ENCODE data around the gene TSPEAR. TPM values are rescaled to one million over a fixed set of nuclear protein-coding genes. Genes with fewer than 3 reads are reported as not detected.
A peak's percentile ranks its signal among the peaks of the same experiment; 100 is the strongest.

TSPEAR gene
- total RNA-seq, 1 experiment from 2014 or later: 2.1 TPM

DNA sequence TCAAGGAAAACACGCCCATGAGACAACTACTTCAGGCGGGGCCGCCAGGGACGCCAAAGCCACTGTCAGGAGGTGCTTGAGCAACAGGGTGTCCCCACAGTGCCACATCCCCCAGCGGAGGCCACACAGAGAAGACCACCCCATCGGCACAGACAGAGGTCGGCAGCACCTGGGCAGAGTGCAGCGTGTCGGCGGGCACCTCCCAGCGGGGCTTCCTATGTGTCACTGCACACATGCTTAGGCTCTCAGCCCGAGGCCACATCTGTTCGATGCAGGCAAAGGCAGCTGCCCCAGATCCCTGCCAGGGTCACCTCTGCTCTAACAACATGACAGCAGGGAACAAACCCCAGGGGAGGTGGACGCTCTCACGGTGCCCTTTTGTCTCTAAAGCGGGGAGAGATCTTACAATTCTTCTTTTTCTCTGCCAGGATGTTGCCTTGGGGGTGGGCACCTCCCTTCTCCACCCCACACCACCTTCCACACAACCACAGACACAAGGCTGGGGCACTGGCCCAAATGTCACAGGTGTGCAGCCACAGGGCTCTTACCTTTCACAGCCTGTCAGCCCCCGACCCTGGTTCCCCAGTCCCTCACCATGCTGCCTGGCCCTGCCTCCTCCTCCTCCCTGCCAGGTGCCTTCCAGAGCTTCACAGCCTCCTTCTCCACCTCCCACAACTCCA, 95.3 kb downstream of the TSPEAR start:
- Mint-ChIP-seq H3K4me1 (peaks cover 31% of the 10 kb centered on the region), H3K27ac (no peak overlapping the region), H3K9me3 (peaks cover 32% of the 10 kb centered on the region), H3K27me3 (ENCODE audit: low read depth) (peaks cover 4% of the 10 kb centered on the region), H3K36me3 (peaks cover 34% of the 10 kb centered on the region), H3K4me3 (no peak overlapping the region)
- ATAC-seq (no peak), DNase-seq (ENCODE audit: low spot score) (no peak)
- ChIA-PET CTCF (interaction anchor here (3.6 kb wide), 1 partner anchor 177 kb away, joined by 16 read pairs; no protein-coding TSS in a partner anchor), POLR2A (no interaction called here)
- TF ChIP-seq, protein P1, sequence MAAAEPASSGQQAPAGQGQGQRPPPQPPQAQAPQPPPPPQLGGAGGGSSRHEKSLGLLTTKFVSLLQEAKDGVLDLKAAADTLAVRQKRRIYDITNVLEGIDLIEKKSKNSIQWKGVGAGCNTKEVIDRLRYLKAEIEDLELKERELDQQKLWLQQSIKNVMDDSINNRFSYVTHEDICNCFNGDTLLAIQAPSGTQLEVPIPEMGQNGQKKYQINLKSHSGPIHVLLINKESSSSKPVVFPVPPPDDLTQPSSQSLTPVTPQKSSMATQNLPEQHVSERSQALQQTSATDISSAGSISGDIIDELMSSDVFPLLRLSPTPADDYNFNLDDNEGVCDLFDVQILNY (CRISPR knock-in tag; IDR thresholded peaks at IDR 0.05): no peak
- TF ChIP-seq ZNF121 (CRISPR knock-in tag; IDR thresholded peaks at IDR 0.05) (no peak), ZNF423 (CRISPR knock-in tag; IDR thresholded peaks at IDR 0.05) (0 out of 2 replicates have a peak, but pooled peaks have one; percentile 15), SP1 (CRISPR knock-in tag; conservative IDR thresholded peaks at IDR 0.05) (no peak)
- TF ChIP-seq, protein P2, sequence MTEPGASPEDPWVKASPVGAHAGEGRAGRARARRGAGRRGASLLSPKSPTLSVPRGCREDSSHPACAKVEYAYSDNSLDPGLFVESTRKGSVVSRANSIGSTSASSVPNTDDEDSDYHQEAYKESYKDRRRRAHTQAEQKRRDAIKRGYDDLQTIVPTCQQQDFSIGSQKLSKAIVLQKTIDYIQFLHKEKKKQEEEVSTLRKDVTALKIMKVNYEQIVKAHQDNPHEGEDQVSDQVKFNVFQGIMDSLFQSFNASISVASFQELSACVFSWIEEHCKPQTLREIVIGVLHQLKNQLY (CRISPR knock-in tag; IDR thresholded peaks at IDR 0.05): no peak

DNA sequence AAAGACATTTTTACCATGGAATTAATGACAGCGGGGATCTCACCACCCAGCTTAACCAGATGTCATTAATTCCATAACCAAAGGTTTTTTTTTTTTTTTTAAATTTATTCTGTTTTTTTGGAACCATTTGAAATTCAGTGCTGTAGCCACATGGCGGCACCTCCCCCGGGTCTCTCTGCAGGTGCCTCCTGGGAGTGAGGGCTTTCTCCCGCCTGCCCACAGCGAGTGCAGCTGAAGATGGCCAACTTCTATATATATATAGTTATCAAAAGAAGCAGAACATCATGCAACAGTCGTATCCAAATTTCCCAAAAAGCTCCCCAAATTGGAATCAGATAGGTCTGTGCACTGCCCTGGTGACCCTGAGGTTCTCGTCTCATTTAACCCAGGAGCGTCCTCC, 95.9 kb downstream of the TSPEAR start:
- POLR2A ChIA-PET: no interaction called here
- H3K9me3 Mint-ChIP-seq: peaks cover 32% of the 10 kb centered on the region
- DNase-seq (ENCODE audit: low spot score) (no peak), ATAC-seq (no peak)
- CTCF ChIA-PET: no interaction called here
- no peak overlapping the region for H3K27ac Mint-ChIP-seq
- H3K27me3 Mint-ChIP-seq (ENCODE audit: low read depth): peaks cover 4% of the 10 kb centered on the region
- no peak for TF ChIP-seq FOXK1 (CRISPR knock-in tag; IDR thresholded peaks at IDR 0.05)
- TF ChIP-seq ZNF416 (CRISPR knock-in tag; IDR thresholded peaks at IDR 0.05): no peak
- TF ChIP-seq, protein P3, sequence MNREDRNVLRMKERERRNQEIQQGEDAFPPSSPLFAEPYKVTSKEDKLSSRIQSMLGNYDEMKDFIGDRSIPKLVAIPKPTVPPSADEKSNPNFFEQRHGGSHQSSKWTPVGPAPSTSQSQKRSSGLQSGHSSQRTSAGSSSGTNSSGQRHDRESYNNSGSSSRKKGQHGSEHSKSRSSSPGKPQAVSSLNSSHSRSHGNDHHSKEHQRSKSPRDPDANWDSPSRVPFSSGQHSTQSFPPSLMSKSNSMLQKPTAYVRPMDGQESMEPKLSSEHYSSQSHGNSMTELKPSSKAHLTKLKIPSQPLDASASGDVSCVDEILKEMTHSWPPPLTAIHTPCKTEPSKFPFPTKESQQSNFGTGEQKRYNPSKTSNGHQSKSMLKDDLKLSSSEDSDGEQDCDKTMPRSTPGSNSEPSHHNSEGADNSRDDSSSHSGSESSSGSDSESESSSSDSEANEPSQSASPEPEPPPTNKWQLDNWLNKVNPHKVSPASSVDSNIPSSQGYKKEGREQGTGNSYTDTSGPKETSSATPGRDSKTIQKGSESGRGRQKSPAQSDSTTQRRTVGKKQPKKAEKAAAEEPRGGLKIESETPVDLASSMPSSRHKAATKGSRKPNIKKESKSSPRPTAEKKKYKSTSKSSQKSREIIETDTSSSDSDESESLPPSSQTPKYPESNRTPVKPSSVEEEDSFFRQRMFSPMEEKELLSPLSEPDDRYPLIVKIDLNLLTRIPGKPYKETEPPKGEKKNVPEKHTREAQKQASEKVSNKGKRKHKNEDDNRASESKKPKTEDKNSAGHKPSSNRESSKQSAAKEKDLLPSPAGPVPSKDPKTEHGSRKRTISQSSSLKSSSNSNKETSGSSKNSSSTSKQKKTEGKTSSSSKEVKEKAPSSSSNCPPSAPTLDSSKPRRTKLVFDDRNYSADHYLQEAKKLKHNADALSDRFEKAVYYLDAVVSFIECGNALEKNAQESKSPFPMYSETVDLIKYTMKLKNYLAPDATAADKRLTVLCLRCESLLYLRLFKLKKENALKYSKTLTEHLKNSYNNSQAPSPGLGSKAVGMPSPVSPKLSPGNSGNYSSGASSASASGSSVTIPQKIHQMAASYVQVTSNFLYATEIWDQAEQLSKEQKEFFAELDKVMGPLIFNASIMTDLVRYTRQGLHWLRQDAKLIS (CRISPR knock-in tag; IDR thresholded peaks at IDR 0.05; ENCODE audit: borderline replicate concordance): no peak
- no peak for TF ChIP-seq PRRX2 (CRISPR knock-in tag; IDR thresholded peaks at IDR 0.05)
- no peak for TF ChIP-seq ZNF671 (CRISPR knock-in tag; IDR thresholded peaks at IDR 0.05)
- no peak for TF ChIP-seq SOX15 (CRISPR knock-in tag; IDR thresholded peaks at IDR 0.05)
- TF ChIP-seq TEAD4 (CRISPR knock-in tag; IDR thresholded peaks at IDR 0.05): no peak
- no peak for TF ChIP-seq EMX1 (CRISPR knock-in tag; IDR thresholded peaks at IDR 0.05)
- TF ChIP-seq JAZF1 (CRISPR knock-in tag; IDR thresholded peaks at IDR 0.05): no peak
- H3K4me3 Mint-ChIP-seq: no peak overlapping the region
- H3K36me3 Mint-ChIP-seq: peaks cover 34% of the 10 kb centered on the region
- peaks cover 31% of the 10 kb centered on the region for H3K4me1 Mint-ChIP-seq

DNA sequence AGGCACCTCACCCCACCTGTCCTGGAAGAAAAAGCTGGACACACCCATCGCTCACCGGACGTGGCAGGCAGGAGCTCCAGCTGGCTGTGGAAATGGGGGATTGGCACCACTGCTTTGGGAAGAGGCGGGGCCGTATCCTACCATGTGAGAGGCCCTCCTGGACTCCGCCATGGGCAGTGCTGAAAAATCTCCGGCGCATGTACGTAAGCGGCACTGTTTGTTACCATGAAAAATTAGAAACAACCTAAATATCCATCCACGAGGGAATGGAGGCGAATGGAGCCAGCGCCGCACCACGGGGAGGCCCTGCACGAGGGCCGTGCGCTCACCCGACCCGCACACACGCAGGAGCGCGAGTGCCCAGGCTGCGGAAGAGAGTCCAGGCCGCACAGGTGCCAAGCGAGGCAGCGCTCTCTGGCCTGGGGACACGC, 96.4 kb downstream of the TSPEAR start:
- POLR2A ChIA-PET: no interaction called here
- Mint-ChIP-seq H3K4me1 (peaks cover 31% of the 10 kb centered on the region), H3K9me3 (peaks cover 33% of the 10 kb centered on the region), H3K27me3 (ENCODE audit: low read depth) (peaks cover 4% of the 10 kb centered on the region), H3K27ac (no peak overlapping the region), H3K36me3 (peaks cover 36% of the 10 kb centered on the region), H3K4me3 (no peak overlapping the region)
- no peak for ATAC-seq
- no peak for DNase-seq (ENCODE audit: low spot score)
- CTCF ChIA-PET: no interaction called here
- TF ChIP-seq, protein P4, sequence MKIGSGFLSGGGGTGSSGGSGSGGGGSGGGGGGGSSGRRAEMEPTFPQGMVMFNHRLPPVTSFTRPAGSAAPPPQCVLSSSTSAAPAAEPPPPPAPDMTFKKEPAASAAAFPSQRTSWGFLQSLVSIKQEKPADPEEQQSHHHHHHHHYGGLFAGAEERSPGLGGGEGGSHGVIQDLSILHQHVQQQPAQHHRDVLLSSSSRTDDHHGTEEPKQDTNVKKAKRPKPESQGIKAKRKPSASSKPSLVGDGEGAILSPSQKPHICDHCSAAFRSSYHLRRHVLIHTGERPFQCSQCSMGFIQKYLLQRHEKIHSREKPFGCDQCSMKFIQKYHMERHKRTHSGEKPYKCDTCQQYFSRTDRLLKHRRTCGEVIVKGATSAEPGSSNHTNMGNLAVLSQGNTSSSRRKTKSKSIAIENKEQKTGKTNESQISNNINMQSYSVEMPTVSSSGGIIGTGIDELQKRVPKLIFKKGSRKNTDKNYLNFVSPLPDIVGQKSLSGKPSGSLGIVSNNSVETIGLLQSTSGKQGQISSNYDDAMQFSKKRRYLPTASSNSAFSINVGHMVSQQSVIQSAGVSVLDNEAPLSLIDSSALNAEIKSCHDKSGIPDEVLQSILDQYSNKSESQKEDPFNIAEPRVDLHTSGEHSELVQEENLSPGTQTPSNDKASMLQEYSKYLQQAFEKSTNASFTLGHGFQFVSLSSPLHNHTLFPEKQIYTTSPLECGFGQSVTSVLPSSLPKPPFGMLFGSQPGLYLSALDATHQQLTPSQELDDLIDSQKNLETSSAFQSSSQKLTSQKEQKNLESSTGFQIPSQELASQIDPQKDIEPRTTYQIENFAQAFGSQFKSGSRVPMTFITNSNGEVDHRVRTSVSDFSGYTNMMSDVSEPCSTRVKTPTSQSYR (CRISPR knock-in tag; IDR thresholded peaks at IDR 0.05): no peak
- TF ChIP-seq KAT7 (CRISPR knock-in tag; IDR thresholded peaks at IDR 0.05; ENCODE audit: borderline replicate concordance) (no peak), ZNF317 (CRISPR knock-in tag; IDR thresholded peaks at IDR 0.05; ENCODE audit: borderline replicate concordance, low read depth) (no peak), FOXJ3 (CRISPR knock-in tag; IDR thresholded peaks at IDR 0.05; ENCODE audit: borderline replicate concordance) (no peak), EMX1 (CRISPR knock-in tag; IDR thresholded peaks at IDR 0.05) (no peak), ETV6 (CRISPR knock-in tag; IDR thresholded peaks at IDR 0.05) (no peak), JAZF1 (CRISPR knock-in tag; IDR thresholded peaks at IDR 0.05) (no peak)
- TF ChIP-seq, protein P5, sequence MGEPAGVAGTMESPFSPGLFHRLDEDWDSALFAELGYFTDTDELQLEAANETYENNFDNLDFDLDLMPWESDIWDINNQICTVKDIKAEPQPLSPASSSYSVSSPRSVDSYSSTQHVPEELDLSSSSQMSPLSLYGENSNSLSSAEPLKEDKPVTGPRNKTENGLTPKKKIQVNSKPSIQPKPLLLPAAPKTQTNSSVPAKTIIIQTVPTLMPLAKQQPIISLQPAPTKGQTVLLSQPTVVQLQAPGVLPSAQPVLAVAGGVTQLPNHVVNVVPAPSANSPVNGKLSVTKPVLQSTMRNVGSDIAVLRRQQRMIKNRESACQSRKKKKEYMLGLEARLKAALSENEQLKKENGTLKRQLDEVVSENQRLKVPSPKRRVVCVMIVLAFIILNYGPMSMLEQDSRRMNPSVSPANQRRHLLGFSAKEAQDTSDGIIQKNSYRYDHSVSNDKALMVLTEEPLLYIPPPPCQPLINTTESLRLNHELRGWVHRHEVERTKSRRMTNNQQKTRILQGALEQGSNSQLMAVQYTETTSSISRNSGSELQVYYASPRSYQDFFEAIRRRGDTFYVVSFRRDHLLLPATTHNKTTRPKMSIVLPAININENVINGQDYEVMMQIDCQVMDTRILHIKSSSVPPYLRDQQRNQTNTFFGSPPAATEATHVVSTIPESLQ (CRISPR knock-in tag; IDR thresholded peaks at IDR 0.05): no peak
- TF ChIP-seq, protein P6, sequence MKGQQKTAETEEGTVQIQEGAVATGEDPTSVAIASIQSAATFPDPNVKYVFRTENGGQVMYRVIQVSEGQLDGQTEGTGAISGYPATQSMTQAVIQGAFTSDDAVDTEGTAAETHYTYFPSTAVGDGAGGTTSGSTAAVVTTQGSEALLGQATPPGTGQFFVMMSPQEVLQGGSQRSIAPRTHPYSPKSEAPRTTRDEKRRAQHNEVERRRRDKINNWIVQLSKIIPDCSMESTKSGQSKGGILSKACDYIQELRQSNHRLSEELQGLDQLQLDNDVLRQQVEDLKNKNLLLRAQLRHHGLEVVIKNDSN (CRISPR knock-in tag; IDR thresholded peaks at IDR 0.05): no peak
